ENCODE data around the gene CEBPG.

CEBPG gene

GRCh38 chr19:33365691-33366090 is 7.8 kb upstream of the CEBPG start:
- H3K4me3 ChIP-seq (ENCODE audit: low read depth, low read length): no peak overlapping the region
- TF ChIP-seq POLR2A (IDR thresholded peaks at IDR 0.05; ENCODE audit: extremely low read depth, insufficient read length) (no peak), MYC (IDR thresholded peaks at IDR 0.05; ENCODE audit: low read depth, low read length) (no peak)
- TF ChIP-seq, protein P1, sequence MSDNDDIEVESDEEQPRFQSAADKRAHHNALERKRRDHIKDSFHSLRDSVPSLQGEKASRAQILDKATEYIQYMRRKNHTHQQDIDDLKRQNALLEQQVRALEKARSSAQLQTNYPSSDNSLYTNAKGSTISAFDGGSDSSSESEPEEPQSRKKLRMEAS (IDR thresholded peaks at IDR 0.05; ENCODE audit: low read depth, low read length): no peak
- TF ChIP-seq, protein P2, sequence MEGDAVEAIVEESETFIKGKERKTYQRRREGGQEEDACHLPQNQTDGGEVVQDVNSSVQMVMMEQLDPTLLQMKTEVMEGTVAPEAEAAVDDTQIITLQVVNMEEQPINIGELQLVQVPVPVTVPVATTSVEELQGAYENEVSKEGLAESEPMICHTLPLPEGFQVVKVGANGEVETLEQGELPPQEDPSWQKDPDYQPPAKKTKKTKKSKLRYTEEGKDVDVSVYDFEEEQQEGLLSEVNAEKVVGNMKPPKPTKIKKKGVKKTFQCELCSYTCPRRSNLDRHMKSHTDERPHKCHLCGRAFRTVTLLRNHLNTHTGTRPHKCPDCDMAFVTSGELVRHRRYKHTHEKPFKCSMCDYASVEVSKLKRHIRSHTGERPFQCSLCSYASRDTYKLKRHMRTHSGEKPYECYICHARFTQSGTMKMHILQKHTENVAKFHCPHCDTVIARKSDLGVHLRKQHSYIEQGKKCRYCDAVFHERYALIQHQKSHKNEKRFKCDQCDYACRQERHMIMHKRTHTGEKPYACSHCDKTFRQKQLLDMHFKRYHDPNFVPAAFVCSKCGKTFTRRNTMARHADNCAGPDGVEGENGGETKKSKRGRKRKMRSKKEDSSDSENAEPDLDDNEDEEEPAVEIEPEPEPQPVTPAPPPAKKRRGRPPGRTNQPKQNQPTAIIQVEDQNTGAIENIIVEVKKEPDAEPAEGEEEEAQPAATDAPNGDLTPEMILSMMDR (IDR thresholded peaks at IDR 0.05; ENCODE audit: low read depth, low read length): no peak
- DNase-seq (ENCODE audit: low read depth): no peak

GRCh38 chr19:33366127-33366526 is 7.4 kb upstream of the CEBPG start:
- H3K4me3 ChIP-seq (ENCODE audit: low read depth, low read length): no peak overlapping the region
- no peak for DNase-seq (ENCODE audit: low read depth)
- no peak for TF ChIP-seq POLR2A (IDR thresholded peaks at IDR 0.05; ENCODE audit: extremely low read depth, insufficient read length)
- TF ChIP-seq, protein P2 (IDR thresholded peaks at IDR 0.05; ENCODE audit: low read depth, low read length): no peak
- TF ChIP-seq, protein P1 (IDR thresholded peaks at IDR 0.05; ENCODE audit: low read depth, low read length): no peak
- no peak for TF ChIP-seq MYC (IDR thresholded peaks at IDR 0.05; ENCODE audit: low read depth, low read length)

DNA sequence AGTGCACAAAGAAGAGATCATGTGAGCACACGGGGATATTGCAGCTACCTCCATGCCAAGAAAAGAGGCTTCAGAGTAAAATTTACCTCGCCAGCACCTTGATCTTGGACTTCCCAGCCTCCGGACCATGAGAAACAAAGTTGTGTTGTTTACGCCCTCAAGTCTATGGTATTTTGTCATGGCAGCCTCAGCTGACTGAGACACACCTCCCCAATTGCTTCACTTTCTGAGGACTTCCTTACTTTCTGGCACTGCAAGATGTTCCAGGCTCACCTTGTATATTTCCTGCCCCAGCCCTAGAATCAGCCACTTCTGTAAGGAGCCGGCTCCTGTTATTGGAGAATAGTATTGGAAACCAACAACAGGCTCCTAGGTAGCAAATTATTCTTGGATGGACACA is 6.6 kb upstream of the CEBPG start:
- no peak for DNase-seq (ENCODE audit: low read depth)
- no peak overlapping the region for H3K4me3 ChIP-seq (ENCODE audit: low read depth, low read length)

DNA sequence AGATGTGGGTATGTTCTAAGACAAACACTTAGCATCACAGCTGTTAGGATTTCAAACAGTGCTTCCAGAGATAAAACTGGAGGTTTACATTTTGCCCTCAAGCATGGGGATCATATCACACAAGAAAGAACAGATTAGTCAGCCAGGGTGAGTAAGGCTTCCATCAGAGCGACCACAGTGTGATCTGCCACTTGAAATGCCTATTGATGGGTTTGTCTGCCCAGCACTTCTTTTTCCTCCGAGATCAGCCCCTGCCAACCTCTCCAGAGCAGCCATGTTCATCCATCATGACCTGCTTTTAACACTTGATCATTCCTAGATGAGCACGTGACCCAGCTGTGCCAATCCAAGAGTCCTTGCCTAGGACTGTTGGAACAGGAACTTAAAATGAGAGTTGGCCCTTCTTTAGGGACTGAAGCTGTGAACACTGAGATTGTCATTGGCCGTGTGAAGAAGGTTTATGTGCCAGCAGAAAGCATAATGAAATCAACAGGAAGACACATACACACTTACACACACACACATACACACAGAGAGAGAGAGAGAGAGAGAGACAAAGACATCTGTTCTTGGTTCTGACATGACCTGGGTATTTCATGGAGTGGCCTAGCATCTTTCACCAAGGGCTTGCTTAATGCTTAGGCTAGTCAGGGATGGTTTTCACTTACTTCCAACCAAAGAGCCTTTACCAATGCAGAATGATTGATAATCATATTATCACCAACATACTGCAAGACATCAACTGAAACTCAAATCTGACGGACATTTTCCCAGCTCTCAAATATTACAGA is 5.2 kb upstream of the CEBPG start:
- TF ChIP-seq MYC (IDR thresholded peaks at IDR 0.05; ENCODE audit: low read depth, low read length) (no peak), POLR2A (IDR thresholded peaks at IDR 0.05; ENCODE audit: extremely low read depth, insufficient read length) (no peak)
- TF ChIP-seq, protein P1 (IDR thresholded peaks at IDR 0.05; ENCODE audit: low read depth, low read length): no peak
- TF ChIP-seq, protein P2 (IDR thresholded peaks at IDR 0.05; ENCODE audit: low read depth, low read length): no peak
- H3K4me3 ChIP-seq (ENCODE audit: low read depth, low read length): no peak overlapping the region
- no peak for DNase-seq (ENCODE audit: low read depth)

More for the DNA sequence above, 6.6 kb upstream of the CEBPG start:
- TF ChIP-seq, protein P1 (IDR thresholded peaks at IDR 0.05; ENCODE audit: low read depth, low read length): no peak
- TF ChIP-seq MYC (IDR thresholded peaks at IDR 0.05; ENCODE audit: low read depth, low read length) (no peak), POLR2A (IDR thresholded peaks at IDR 0.05; ENCODE audit: extremely low read depth, insufficient read length) (no peak)
- TF ChIP-seq, protein P2 (IDR thresholded peaks at IDR 0.05; ENCODE audit: low read depth, low read length): no peak

- TF ChIP-seq, protein P2 (IDR thresholded peaks at IDR 0.05; ENCODE audit: low read depth, low read length): no peak
- TF ChIP-seq MYC (IDR thresholded peaks at IDR 0.05; ENCODE audit: low read depth, low read length): no peak
- TF ChIP-seq, protein P1 (IDR thresholded peaks at IDR 0.05; ENCODE audit: low read depth, low read length): no peak
- no peak for TF ChIP-seq POLR2A (IDR thresholded peaks at IDR 0.05; ENCODE audit: extremely low read depth, insufficient read length)
- DNase-seq (ENCODE audit: low read depth): no peak
- no peak overlapping the region for H3K4me3 ChIP-seq (ENCODE audit: low read depth, low read length)
Observed at GRCh38 chr19:33370783-33371182, 2.7 kb upstream of the CEBPG start.
